Activated CD4-positive, alpha-beta T cell treated with anti-CD3 and anti-CD28 coated beads, Interleukin-2, amount 10 ng/mL, durations not matched to agents 7 days and 5 days (primary cell): ENCODE results near the gene MBL2. TPM values are rescaled to one million over a fixed set of nuclear protein-coding genes. Genes with fewer than 3 reads are reported as not detected.

ENCODE experiments used
- CTCF ChIA-PET: fragments of 350-600 bp; sonication (Branson Sonifier 250); formaldehyde crosslinking; loops from one replicate; lab custom pipeline; 2021; ENCODE audit warnings: antibody characterized with exemption; lab: Charles Lee
- POLR2A ChIA-PET: fragments of 350-600 bp; sonication (Branson Sonifier 250); formaldehyde crosslinking; loops from one replicate; lab custom pipeline; 2021; ENCODE audit warnings: antibody characterized with exemption; lab: Charles Lee
- DNase-seq: peaks from one replicate; pipeline ENCODE4 v3.0.0-alpha.2; 2020
- H3K27ac Mint-ChIP-seq: one replicate; pipeline ENCODE4 v1.8.0; 2021; ENCODE audit warnings: mild to moderate bottlenecking, moderate library complexity, mixed read lengths
- H3K27me3 Mint-ChIP-seq: one replicate; pipeline ENCODE4 v1.8.0; 2021; ENCODE audit warnings: mixed read lengths
- H3K36me3 Mint-ChIP-seq: one replicate; pipeline ENCODE4 v1.8.0; 2021; ENCODE audit warnings: low read depth, mixed read lengths
- H3K4me1 Mint-ChIP-seq: one replicate; pipeline ENCODE4 v1.8.0; 2021; ENCODE audit warnings: mixed read lengths
- H3K4me3 Mint-ChIP-seq: one replicate; pipeline ENCODE4 v1.8.0; 2021; ENCODE audit warnings: mild to moderate bottlenecking, moderate library complexity, mixed read lengths
- H3K9me3 Mint-ChIP-seq: one replicate; pipeline ENCODE4 v1.8.0; 2021; ENCODE audit warnings: mixed read lengths
- total RNA-seq, 2 experiments: library from RNA; stranded (reverse); gene quantifications; one replicate each; pipeline ENCODE4 v1.2.3, GENCODE V29; 2021

Gene MBL2
- total RNA-seq, result not detected

- Mint-ChIP-seq H3K27me3 (no peaks in the 10 kb centered on the region), H3K9me3 (no peaks in the 10 kb centered on the region), H3K4me3 (no peak within 1 kb of the TSS), H3K4me1 (no peaks in the 10 kb centered on the region), H3K36me3 (no peaks in the 10 kb centered on the region), H3K27ac (no peak within 1 kb of the TSS)
- ChIA-PET POLR2A (no interaction called here), CTCF (no interaction called here)
- DNase-seq, result no peak
These were observed at the start of gene MBL2 for GRCh38 chr10:52772623-52773022. Gene MBL2 (minus strand): TSS chr10:52772784. CDS start chr10:52771635, 1,149 bp downstream.

GRCh38 chr10:52820309-52820708 is 47.7 kb upstream of the MBL2 start:
- Mint-ChIP-seq H3K27ac (no peak overlapping the region), H3K36me3 (no peaks in the 10 kb centered on the region), H3K4me1 (no peaks in the 10 kb centered on the region), H3K4me3 (no peak overlapping the region), H3K9me3 (no peaks in the 10 kb centered on the region), H3K27me3 (no peaks in the 10 kb centered on the region)
- POLR2A ChIA-PET, result no interaction called here
- DNase-seq, result no peak
- CTCF ChIA-PET, result no interaction called here

- ChIA-PET CTCF (no interaction called here), POLR2A (no interaction called here)
- no peak overlapping the region for H3K27ac Mint-ChIP-seq
- no peaks in the 10 kb centered on the region for H3K27me3 Mint-ChIP-seq
- no peaks in the 10 kb centered on the region for H3K4me1 Mint-ChIP-seq
- no peaks in the 10 kb centered on the region for H3K9me3 Mint-ChIP-seq
- no peak overlapping the region for H3K4me3 Mint-ChIP-seq
- DNase-seq, result peak; percentile 6
- no peaks in the 10 kb centered on the region for H3K36me3 Mint-ChIP-seq
These were observed 45.4 kb upstream of the MBL2 start for GRCh38 chr10:52818019-52818418.

DNA sequence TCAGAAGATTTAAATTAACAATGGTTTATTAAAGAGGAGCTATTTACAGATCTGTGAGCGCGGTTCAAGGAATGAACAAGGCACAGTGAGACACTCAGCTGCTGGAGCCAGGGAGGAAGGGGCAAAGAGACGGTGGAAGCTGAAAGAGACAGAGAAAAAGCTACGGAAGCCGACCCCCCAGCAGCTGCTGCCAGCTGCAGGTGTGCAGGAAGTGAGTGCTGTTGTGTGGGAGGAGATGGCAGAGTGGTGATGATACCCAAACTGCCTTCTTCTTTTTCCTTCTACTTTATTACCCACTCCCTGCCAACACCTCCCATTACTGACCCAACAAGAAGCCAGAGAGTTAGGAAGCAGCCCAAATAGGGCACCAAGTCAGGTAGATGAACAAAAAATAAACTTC is 41.9 kb upstream of the MBL2 start:
- ChIA-PET POLR2A (no interaction called here), CTCF (no interaction called here)
- DNase-seq, result no peak
- Mint-ChIP-seq H3K9me3 (no peaks in the 10 kb centered on the region), H3K4me1 (no peaks in the 10 kb centered on the region), H3K27me3 (no peaks in the 10 kb centered on the region), H3K27ac (no peak overlapping the region), H3K36me3 (no peaks in the 10 kb centered on the region), H3K4me3 (no peak overlapping the region)

DNA sequence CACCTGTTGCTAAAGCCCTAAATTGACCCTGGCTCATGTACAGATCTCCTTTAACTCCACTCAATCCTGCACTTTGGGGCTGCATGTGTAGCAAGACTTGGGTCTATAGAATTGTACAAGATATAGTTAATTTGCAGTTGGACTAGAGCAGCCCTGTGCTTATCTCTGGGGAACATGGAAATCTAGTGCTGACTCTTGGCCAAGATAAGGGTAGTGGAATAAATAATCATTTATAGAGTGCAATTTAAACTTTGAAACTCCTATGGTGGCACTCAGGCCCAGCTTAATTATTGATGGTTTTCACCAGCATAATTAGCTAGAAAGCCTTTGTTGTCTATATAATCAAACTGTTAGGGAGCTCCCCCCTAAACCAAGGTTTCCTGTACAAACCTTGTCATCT is 39.2 kb upstream of the MBL2 start:
- ChIA-PET CTCF (no interaction called here), POLR2A (no interaction called here)
- no peak for DNase-seq
- Mint-ChIP-seq H3K4me1 (no peaks in the 10 kb centered on the region), H3K4me3 (no peak overlapping the region), H3K27ac (no peak overlapping the region), H3K27me3 (no peaks in the 10 kb centered on the region), H3K9me3 (no peaks in the 10 kb centered on the region), H3K36me3 (no peaks in the 10 kb centered on the region)

GRCh38 chr10:52810761-52811160 is 38.2 kb upstream of the MBL2 start:
- no peak overlapping the region for H3K27ac Mint-ChIP-seq
- ChIA-PET POLR2A (no interaction called here), CTCF (no interaction called here)
- DNase-seq, result no peak
- H3K9me3 Mint-ChIP-seq, result no peaks in the 10 kb centered on the region
- no peaks in the 10 kb centered on the region for H3K4me1 Mint-ChIP-seq
- no peak overlapping the region for H3K4me3 Mint-ChIP-seq
- H3K36me3 Mint-ChIP-seq, result no peaks in the 10 kb centered on the region
- H3K27me3 Mint-ChIP-seq, result no peaks in the 10 kb centered on the region

- ChIA-PET CTCF (no interaction called here), POLR2A (no interaction called here)
- Mint-ChIP-seq H3K9me3 (no peaks in the 10 kb centered on the region), H3K27ac (no peak overlapping the region), H3K4me3 (no peak overlapping the region), H3K27me3 (no peaks in the 10 kb centered on the region), H3K4me1 (no peaks in the 10 kb centered on the region), H3K36me3 (no peaks in the 10 kb centered on the region)
- DNase-seq, result no peak
These were observed 35.2 kb upstream of the MBL2 start for GRCh38 chr10:52807803-52808202.

DNA sequence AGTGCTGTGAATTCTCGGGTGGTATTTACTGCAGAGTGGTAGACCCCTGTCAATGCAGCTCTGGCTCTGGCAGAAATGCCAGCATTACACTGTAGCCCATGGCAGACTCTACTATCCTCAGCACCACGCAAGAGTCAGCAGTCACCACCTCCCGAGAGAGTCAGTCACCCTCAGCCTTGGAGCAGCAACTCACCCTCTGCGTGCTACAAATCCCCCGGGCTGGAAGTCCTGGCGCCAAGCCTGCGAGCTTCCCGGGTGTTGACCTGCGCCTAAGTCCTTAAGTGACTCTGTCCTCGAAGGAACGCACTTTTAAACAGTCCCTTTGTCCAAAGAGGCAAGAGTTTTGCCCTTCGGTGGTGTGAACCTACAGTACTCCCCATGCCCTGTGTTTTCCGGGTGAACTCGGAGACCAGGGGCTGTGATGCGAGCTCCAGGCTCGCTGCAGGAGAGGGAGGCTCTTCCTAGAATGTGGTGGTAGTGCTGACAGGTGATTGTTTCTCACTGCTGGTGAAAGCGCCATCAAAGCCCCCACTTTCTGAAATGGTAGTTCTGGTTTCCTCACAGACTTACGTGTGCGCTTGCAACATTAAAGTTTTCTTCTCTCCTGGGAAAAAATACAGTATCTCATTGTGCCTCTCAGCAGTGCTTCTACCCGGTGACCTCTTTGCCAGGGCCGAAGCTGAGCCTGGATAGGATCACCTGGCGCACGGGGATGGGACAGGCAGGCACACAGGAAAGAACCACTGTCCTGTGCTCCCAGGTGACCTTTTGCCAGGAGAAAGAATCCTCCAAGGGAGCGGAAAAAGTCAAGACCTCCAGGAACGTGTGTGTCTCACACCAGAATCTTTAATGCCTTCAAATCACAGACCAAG is 33.1 kb upstream of the MBL2 start:
- no peaks in the 10 kb centered on the region for H3K27me3 Mint-ChIP-seq
- no peaks in the 10 kb centered on the region for H3K4me1 Mint-ChIP-seq
- H3K9me3 Mint-ChIP-seq, result no peaks in the 10 kb centered on the region
- ChIA-PET POLR2A (no interaction called here), CTCF (no interaction called here)
- H3K4me3 Mint-ChIP-seq, result no peak overlapping the region
- H3K27ac Mint-ChIP-seq, result no peak overlapping the region
- no peak for DNase-seq
- no peaks in the 10 kb centered on the region for H3K36me3 Mint-ChIP-seq

DNA sequence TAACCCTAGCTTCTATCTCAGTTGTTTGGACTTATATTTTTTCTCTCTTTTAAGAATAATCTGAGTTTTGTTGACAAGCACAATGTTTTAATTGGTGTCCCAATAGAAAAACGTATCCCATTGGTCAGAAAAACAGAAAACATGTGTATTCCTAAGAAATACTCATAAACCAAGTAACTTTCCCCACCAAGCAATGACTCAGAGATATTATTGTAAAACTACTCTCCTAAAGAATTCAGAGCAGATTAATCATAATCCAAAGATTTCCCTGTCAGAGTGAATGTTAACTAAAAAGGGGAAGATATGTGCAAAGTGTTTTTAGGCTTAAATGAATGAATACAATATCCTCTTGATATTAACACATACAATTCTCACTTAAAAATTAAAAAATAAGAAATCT is 29.4 kb upstream of the MBL2 start:
- ChIA-PET CTCF (no interaction called here), POLR2A (no interaction called here)
- no peaks in the 10 kb centered on the region for H3K27me3 Mint-ChIP-seq
- no peak overlapping the region for H3K27ac Mint-ChIP-seq
- DNase-seq, result no peak
- H3K36me3 Mint-ChIP-seq, result no peaks in the 10 kb centered on the region
- no peaks in the 10 kb centered on the region for H3K9me3 Mint-ChIP-seq
- H3K4me1 Mint-ChIP-seq, result no peaks in the 10 kb centered on the region
- H3K4me3 Mint-ChIP-seq, result no peak overlapping the region

GRCh38 chr10:52786098-52786497 is 13.5 kb upstream of the MBL2 start:
- H3K9me3 Mint-ChIP-seq, result no peaks in the 10 kb centered on the region
- DNase-seq, result no peak
- no peaks in the 10 kb centered on the region for H3K4me1 Mint-ChIP-seq
- POLR2A ChIA-PET, result no interaction called here
- H3K27ac Mint-ChIP-seq, result no peak overlapping the region
- H3K4me3 Mint-ChIP-seq, result no peak overlapping the region
- CTCF ChIA-PET, result no interaction called here
- no peaks in the 10 kb centered on the region for H3K27me3 Mint-ChIP-seq
- H3K36me3 Mint-ChIP-seq, result no peaks in the 10 kb centered on the region

- H3K36me3 Mint-ChIP-seq, result no peaks in the 10 kb centered on the region
- DNase-seq, result no peak
- no peak overlapping the region for H3K4me3 Mint-ChIP-seq
- H3K27ac Mint-ChIP-seq, result no peak overlapping the region
- H3K9me3 Mint-ChIP-seq, result no peaks in the 10 kb centered on the region
- CTCF ChIA-PET, result no interaction called here
- H3K4me1 Mint-ChIP-seq, result no peaks in the 10 kb centered on the region
- no peaks in the 10 kb centered on the region for H3K27me3 Mint-ChIP-seq
- POLR2A ChIA-PET, result no interaction called here
These were observed 12.8 kb upstream of the MBL2 start for GRCh38 chr10:52785418-52785817.

- H3K4me3 Mint-ChIP-seq, result no peak overlapping the region
- H3K4me1 Mint-ChIP-seq, result no peaks in the 10 kb centered on the region
- H3K27me3 Mint-ChIP-seq, result no peaks in the 10 kb centered on the region
- no peak overlapping the region for H3K27ac Mint-ChIP-seq
- ChIA-PET CTCF (no interaction called here), POLR2A (interaction anchor here (0.6 kb wide), 1 partner anchor 157 kb away, joined by 3 read pairs; no protein-coding TSS in a partner anchor)
- no peaks in the 10 kb centered on the region for H3K36me3 Mint-ChIP-seq
- H3K9me3 Mint-ChIP-seq, result no peaks in the 10 kb centered on the region
- DNase-seq, result no peak
These were observed 11.1 kb upstream of the MBL2 start for GRCh38 chr10:52783726-52784125.

GRCh38 chr10:52782554-52782953 is 10.0 kb upstream of the MBL2 start:
- Mint-ChIP-seq H3K27ac (no peak overlapping the region), H3K4me1 (no peaks in the 10 kb centered on the region), H3K9me3 (no peaks in the 10 kb centered on the region), H3K4me3 (no peak overlapping the region), H3K36me3 (no peaks in the 10 kb centered on the region), H3K27me3 (no peaks in the 10 kb centered on the region)
- CTCF ChIA-PET, result no interaction called here
- POLR2A ChIA-PET, result no interaction called here
- no peak for DNase-seq
